Smooth muscle cell (in vitro differentiated cells): ENCODE data around the gene ABCA1. TPM values are rescaled to one million over a fixed set of nuclear protein-coding genes. Genes with fewer than 3 reads are reported as not detected.

ENCODE experiments used
- DNase-seq: peaks from one replicate; lab custom pipeline; 2025; ENCODE audit not compliant: unreplicated experiment; lab: John Stamatoyannopoulos, UW
- H2AFZ ChIP-seq: fragments of 200-600 bp; sonication (generic); 2 replicates; pipeline ENCODE4 v1.6.0; 2016; ENCODE audit warnings: antibody characterized with exemption, low read depth, mild to moderate bottlenecking
- H3F3A ChIP-seq: fragments of 200-600 bp; sonication (generic); 2 replicates; pipeline ENCODE4 v1.6.0; 2017; ENCODE audit warnings: antibody characterized with exemption, low read depth
- H3K27ac ChIP-seq: fragments of 200-600 bp; sonication (generic); 2 replicates; pipeline ENCODE4 v1.5.1; 2016; ENCODE audit warnings: low read depth, mild to moderate bottlenecking
- H3K27me3 ChIP-seq: fragments of 200-600 bp; sonication (generic); 2 replicates; pipeline ENCODE4 v1.6.1; 2016; ENCODE audit warnings: low read depth, mild to moderate bottlenecking
- H3K36me3 ChIP-seq: fragments of 200-600 bp; sonication (generic); 2 replicates; pipeline ENCODE4 v1.5.1; 2016; ENCODE audit warnings: low read depth
- H3K4me1 ChIP-seq: fragments of 200-600 bp; sonication (generic); 2 replicates; pipeline ENCODE4 v1.5.1; 2016; ENCODE audit warnings: low read depth
- H3K4me2 ChIP-seq: fragments of 200-600 bp; sonication (generic); 2 replicates; pipeline ENCODE4 v1.6.0; 2016; ENCODE audit warnings: mild to moderate bottlenecking
- H3K4me3 ChIP-seq: fragments of 200-600 bp; sonication (generic); 2 replicates; pipeline ENCODE4 v1.5.1; 2016; ENCODE audit warnings: mild to moderate bottlenecking
- H3K79me2 ChIP-seq: fragments of 200-600 bp; sonication (generic); 2 replicates; pipeline ENCODE4 v1.6.0; 2016; ENCODE audit warnings: low read depth, mild to moderate bottlenecking
- H3K9ac ChIP-seq: fragments of 200-600 bp; sonication (generic); 2 replicates; pipeline ENCODE4 v1.6.0; 2016; ENCODE audit warnings: low read depth
- H3K9me3 ChIP-seq: fragments of 200-600 bp; sonication (generic); replicated peaks from 2 replicates; pipeline ENCODE4 v1.5.1; 2016; ENCODE audit warnings: low read depth
- H4K20me1 ChIP-seq: fragments of 200-600 bp; sonication (generic); 2 replicates; pipeline ENCODE4 v1.6.0; 2016; ENCODE audit warnings: low read depth
- CTCF ChIP-seq: fragments of 200-600 bp; sonication (generic); IDR thresholded peaks from 2 replicates; pipeline ENCODE4 v1.5.1; 2017; ENCODE audit warnings: borderline replicate concordance, mild to moderate bottlenecking, antibody characterized with exemption; ENCODE audit not compliant: insufficient read depth, poor library complexity, severe bottlenecking
- WGBS: methylation state at CpG from one replicate; pipeline ENCODE4 v1.1.7; 2016; ENCODE audit warnings: low lambda C conversion rate; 5-methylcytosine and 5-hydroxymethylcytosine counted together
- polyA plus RNA-seq: library from polyadenylated mRNA; unstranded; fragments of >200 nt; fragmentation: Nextera tagmentation; extraction: Ambion mirVana; gene quantifications from 2 replicates; pipeline ENCODE4 v1.2.1, GENCODE V29; 2016
- total RNA-seq: library from RNA; depleted of rRNA; stranded (reverse); fragments of >200 nt; gene quantifications from 2 replicates; pipeline ENCODE4 v1.2.3, GENCODE V29; 2014

The ABCA1 gene
- total and polyA plus RNA-seq, 2 experiments from 2014 or later, result 2.8 to 29.6 TPM

GRCh38 chr9:104826079-104826775 is 101.7 kb downstream of the ABCA1 start:
- Histone ChIP-seq H2AFZ (no peak overlapping the region), H3K4me2 (no peak overlapping the region), H4K20me1 (no peaks in the 10 kb centered on the region), H3K36me3 (peaks cover 25% of the 10 kb centered on the region), H3F3A (no peaks in the 10 kb centered on the region), H3K27ac (no peak overlapping the region), H3K4me1 (no peaks in the 10 kb centered on the region), H3K4me3 (no peak overlapping the region), H3K9me3 (no peaks in the 10 kb centered on the region), H3K9ac (no peak overlapping the region), H3K27me3 (no peaks in the 10 kb centered on the region), H3K79me2 (no peaks in the 10 kb centered on the region)
- 93% methylated on average over 3 of the region's 3 CpGs for WGBS
- no peak for DNase-seq
- TF ChIP-seq CTCF, result no peak

- DNase-seq, result no peak
- 96% methylated on average over 4 of the region's 4 CpGs for WGBS
- Histone ChIP-seq H3K4me2 (no peak overlapping the region), H3K9ac (no peak overlapping the region), H3K27me3 (no peaks in the 10 kb centered on the region), H2AFZ (no peak overlapping the region), H3K9me3 (no peaks in the 10 kb centered on the region), H3K79me2 (no peaks in the 10 kb centered on the region), H3K27ac (no peak overlapping the region), H4K20me1 (no peaks in the 10 kb centered on the region), H3F3A (no peaks in the 10 kb centered on the region), H3K36me3 (peaks cover 26% of the 10 kb centered on the region), H3K4me1 (no peaks in the 10 kb centered on the region), H3K4me3 (no peak overlapping the region)
- no peak for TF ChIP-seq CTCF
Measured at GRCh38 chr9:104820336-104820735, 107.6 kb downstream of the ABCA1 start.

GRCh38 chr9:104819033-104819432 is 108.9 kb downstream of the ABCA1 start:
- Histone ChIP-seq H3K4me3 (no peak overlapping the region), H3K27ac (no peak overlapping the region), H2AFZ (no peak overlapping the region), H3K36me3 (peaks cover 20% of the 10 kb centered on the region), H3K27me3 (no peaks in the 10 kb centered on the region), H3K4me2 (no peak overlapping the region), H3F3A (no peaks in the 10 kb centered on the region), H3K79me2 (no peaks in the 10 kb centered on the region), H3K9ac (no peak overlapping the region), H3K4me1 (no peaks in the 10 kb centered on the region), H4K20me1 (no peaks in the 10 kb centered on the region), H3K9me3 (no peaks in the 10 kb centered on the region)
- no peak for DNase-seq
- 95% methylated on average over 3 of the region's 3 CpGs for WGBS
- TF ChIP-seq CTCF, result no peak

GRCh38 chr9:104817437-104817836 is 110.5 kb downstream of the ABCA1 start:
- DNase-seq, result no peak
- H2AFZ ChIP-seq, result no peak overlapping the region

More at GRCh38 chr9:104817437-104817836, 110.5 kb downstream of the ABCA1 start:
- Histone ChIP-seq H3K4me2 (no peak overlapping the region), H3K36me3 (peaks cover 15% of the 10 kb centered on the region), H4K20me1 (no peaks in the 10 kb centered on the region), H3F3A (no peaks in the 10 kb centered on the region), H3K9ac (no peak overlapping the region), H3K4me3 (no peak overlapping the region), H3K4me1 (no peaks in the 10 kb centered on the region), H3K9me3 (no peaks in the 10 kb centered on the region), H3K79me2 (no peaks in the 10 kb centered on the region), H3K27ac (no peak overlapping the region), H3K27me3 (no peaks in the 10 kb centered on the region)
- 98% methylated on average over 7 of the region's 7 CpGs for WGBS
- TF ChIP-seq CTCF, result no peak
